NCI-H446 treated with DMSO at 0.1 percent for 48 hours (cell line): ENCODE results near the gene EIF3I.

Experiments used
- DNase-seq: peaks from one replicate; lab custom pipeline; 2025; lab: John Stamatoyannopoulos, UW

Gene EIF3I

DNA sequence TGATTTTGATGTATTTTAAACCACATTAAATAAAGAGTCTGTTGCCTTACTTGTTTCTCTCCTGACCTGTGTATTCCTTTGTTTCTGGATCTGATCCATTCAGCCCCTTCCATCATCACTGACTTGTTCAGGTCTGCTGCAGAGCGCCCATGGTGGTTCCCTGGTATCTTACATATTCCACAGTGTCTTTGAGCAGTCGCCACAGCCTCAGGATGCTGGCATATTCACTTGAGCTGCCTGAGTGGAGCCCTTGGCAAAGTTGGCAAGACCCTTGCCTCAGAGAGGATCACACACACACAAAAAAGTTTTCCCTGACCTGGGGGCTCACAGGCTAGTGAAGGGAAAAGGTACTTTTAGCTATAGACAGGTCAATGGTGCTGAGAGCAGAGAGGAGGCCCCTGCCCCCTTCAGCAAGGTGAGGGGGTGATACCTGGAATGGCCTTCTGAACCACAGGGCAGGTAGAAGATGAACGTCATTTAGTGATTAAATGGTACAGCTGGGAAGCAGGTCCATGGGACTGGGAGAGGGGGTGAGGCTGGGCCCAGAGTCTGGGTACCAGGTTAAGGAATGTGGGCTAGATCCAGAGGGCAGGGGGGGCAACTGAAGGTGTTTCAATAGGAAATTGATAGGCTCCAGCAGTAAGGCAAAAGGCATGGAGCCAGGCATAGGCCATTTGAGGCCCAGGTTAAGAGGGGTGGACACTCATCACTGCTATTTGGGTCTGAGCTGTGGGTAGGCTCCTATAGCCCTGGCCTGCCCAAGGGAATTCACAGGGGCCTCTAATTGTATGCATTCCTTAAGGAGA, 23.8 kb upstream of the EIF3I start:
- DNase-seq = no peak

GRCh38 chr1:32199043-32199716, 23.0 kb upstream of the EIF3I start:
- DNase-seq = no peak

DNA sequence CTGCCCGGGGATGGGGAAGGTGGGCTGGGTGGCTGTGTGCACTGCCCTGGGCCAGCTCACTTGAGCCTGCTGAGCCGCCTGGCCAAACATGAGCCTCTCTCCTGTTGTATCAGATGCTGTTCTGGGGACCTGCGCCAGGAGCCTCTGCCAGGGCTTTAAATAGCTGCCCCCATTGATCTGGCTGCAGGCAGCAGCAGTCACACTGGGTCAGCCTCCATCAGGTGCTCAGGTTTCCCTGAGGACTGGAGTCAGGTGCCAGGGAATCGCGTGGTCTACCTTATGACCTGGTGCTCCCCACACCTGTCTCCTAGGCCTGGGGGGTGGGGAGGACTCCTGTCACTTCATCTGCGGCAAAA, 22.5 kb upstream of the EIF3I start:
- DNase-seq = no peak

DNA sequence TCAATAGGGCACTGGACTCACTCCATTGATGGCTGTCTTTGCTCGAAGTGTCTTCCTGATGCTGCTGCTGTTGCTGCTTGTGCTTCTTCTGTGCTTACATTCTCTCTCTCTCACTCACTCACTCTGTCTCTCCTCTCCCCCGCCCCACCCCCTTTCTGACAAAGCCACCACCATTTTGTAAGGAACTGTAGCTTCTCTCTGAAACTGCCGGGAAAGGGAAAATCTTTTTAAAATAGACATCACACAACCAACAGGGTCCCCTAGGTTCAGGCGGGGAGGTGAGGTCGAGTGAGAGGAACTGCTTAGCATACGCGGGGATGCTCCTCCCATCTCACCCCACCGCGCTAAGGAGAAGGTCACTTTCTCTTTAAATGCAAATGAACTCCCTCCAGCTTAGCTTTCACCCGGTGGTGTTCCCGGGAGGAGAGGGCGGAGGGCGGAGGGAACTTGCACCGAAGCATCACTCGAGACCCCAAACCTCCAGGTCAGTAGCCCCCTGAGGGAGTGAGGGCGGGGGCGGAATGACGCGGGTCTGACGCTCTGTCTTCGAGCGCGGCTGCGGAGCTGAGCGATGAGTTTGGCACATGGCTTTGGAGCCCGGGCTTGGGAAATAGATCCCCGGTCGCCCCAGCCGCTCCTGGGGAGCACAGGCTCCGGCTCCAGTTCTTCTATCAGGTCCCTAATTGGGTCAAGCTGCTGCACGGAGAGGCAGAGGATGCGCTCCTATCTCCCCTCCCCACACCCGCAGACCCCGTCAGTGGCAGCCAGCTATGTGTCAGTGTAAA, 21.8 kb upstream of the EIF3I start, which contains the start of gene CCDC28B:
TSS of gene CCDC28B (plus strand) at position 370 of the 785 bp plus-strand sequence. CDS start 1,341 bp downstream, outside the sequence.
- peak; percentile 43 for DNase-seq

DNA sequence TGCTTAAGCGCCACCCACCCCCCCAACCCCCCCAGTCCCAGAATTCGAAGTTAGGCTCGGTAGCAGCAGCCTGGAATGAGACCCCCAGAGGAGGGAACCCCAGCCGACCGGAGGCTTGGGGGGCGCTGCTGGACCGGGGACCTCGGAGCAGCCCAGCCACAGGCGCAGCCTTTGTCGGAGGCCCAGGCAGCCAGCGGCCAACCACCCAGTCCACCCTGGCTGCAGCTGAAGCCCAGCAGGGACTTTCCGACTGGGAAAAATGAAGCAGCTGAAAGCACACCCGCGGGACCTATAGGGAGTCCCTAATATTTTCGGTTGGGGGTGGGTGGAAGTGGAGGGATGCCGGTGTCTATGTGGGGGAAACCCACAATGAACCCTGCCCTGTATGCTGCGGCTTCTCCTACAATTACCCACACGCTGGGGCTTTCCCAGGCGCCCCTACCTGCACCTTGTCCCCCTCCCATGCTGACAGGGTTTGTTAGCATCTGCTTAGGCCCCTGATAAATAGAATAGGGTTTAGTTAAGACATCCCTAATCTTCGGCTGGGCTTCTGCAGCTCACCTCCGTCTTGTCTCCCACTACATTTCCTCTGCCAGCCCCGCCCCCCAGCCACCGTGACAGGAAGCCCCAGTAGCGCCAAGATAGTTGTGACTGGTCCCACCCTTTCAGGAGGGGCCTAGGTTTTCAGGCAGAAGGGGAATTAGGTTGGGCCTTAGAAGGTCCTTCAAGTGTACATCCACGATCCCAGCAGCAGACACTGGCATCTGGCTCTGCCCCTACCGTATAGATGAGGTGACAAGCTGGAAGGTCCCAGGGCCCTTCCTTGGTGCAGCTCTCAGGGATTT, 21.0 kb upstream of the EIF3I start:
- no peak for DNase-seq

- no peak for DNase-seq
Measured at GRCh38 chr1:32204943-32205361, 17.3 kb upstream of the EIF3I start.

- DNase-seq = peak; percentile 49
Measured at GRCh38 chr1:32205401-32206370, 16.5 kb upstream of the EIF3I start, which contains the start of gene IQCC. Gene IQCC, plus strand, starts transcription at chr1:32205671. Its CDS starts 11 bp downstream, at chr1:32205682.

DNA sequence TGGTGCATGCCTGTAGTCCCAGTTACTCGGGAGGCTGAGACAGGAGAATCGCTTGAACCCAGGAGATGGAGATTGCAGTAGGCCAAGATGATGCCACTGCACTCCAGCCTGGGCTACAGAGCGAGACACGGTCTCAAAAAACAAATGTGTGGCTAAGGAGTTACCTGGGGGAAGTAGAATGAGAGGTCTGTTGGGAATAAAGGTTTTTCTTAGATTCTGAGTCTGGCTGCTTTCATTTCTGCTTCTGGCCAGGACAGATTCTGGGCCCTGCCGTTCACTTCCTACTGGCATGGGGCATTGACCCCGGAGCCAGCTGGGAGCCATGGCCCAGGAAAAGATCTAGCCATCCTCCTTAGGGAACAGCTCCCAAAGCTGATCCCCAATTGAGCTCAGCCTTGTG, 13.7 kb upstream of the EIF3I start:
- DNase-seq = no peak

- peak; percentile 8 for DNase-seq
Measured at GRCh38 chr1:32208891-32209328, 13.3 kb upstream of the EIF3I start, which contains the start of gene DCDC2B. Gene DCDC2B, plus strand, starts transcription at chr1:32209089. Its CDS starts 5 bp downstream, at chr1:32209094.

DNA sequence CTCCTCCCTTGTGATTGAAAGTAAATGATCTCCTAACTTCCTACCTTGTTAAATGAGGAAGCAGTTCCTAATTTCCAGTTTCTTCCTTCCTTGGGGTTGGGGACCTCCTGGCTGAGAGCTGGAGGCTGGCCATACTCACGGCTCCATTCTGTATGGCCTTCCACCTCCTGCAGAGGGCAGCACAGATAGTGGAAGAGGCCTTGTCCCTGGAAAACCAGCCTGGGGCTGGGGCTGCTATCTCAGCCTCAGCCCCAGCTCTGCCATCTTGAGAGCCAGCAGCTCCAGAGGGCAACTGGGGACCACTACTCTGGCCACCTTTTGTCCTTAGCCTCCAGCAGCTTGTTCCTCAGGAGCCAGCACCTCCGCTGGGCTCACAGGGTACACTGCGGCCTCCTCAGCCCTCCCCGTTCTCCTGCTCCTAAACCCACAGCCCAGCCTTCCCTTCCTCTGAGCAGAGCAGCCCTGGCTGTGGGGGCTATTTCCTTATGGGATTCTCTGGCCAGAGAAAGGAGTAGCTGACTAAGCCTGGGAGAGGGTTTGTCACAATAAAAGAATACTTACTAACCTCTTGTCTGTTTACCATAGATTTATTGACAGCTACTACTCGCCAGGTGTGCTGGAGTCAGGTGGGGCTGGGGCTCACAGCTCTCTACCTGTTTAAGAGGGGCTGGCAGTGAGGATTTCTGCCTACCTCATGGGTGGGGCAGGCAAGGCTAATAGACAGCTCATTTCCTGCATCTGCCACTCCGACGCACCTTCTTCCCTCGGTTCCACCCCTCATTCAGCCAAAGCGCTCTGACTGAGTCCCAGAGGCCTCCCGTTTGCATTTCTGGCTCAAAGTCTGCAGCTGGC, 6.4 kb upstream of the EIF3I start:
- DNase-seq = peak; percentile 33

GRCh38 chr1:32216566-32216965, 5.6 kb upstream of the EIF3I start:
- no peak for DNase-seq

- no peak for DNase-seq
Measured at GRCh38 chr1:32219022-32219421, 3.2 kb upstream of the EIF3I start.

GRCh38 chr1:32220746-32221580, 1.2 kb upstream of the EIF3I start:
- no peak for DNase-seq

DNA sequence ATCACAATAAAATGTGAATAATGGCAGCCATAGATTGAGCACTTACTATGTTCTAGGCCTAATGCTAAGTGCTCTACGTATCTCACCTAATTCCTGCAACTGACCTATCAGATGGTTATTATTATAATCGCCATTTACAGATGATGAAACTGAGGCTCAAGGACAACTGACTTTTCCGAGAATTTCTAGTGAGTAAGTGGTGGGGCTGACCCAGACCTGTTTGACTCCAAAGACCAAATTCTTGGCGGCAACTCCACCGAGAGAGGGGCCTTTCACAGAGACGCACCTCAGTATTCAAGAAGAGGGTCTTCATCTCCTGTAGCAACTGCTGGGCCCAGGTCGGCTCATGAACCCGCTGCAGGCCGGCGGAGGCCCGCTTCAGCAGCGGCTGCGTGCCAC, 627 bp upstream of the EIF3I start:
- no peak for DNase-seq

GRCh38 chr1:32223683-32224082, 1.5 kb downstream of the EIF3I start:
- DNase-seq = no peak

DNA sequence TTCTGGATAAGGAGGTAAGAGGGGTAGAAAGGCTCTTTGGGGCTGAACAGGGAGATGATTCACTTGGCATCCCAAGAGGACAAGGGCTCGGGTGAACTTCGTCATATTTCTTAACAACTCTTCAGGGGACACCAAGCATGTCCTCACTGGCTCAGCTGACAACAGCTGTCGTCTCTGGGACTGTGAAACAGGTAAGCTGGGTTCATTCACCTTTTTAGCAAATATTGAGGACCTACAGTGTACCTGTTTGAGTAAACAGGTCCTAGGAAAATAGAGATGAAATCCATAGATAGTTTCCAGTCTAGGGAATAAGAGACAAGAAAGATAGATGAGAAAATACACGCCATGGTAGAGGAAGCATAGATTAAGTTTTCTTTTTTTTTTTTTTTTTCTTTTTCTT, 2.1 kb downstream of the EIF3I start:
- no peak for DNase-seq

DNA sequence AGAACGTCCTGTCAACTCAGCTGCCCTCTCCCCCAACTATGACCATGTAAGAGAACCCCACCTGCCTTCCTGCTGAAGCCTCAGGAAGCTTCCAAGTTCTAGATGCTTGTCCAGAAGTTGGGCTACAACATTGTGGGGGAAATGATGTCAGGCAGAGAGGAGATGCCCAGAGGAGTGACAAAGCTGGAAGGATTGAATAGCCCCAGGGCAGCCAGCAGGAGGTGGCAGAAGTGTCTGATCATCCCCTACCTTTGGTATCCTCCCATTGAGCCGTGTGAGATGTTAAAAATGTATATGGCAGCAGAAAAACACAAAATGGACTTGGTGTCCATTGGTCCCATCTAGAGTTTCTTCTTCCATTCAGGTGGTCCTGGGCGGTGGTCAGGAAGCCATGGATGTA, 6.6 kb downstream of the EIF3I start:
- no peak for DNase-seq

DNA sequence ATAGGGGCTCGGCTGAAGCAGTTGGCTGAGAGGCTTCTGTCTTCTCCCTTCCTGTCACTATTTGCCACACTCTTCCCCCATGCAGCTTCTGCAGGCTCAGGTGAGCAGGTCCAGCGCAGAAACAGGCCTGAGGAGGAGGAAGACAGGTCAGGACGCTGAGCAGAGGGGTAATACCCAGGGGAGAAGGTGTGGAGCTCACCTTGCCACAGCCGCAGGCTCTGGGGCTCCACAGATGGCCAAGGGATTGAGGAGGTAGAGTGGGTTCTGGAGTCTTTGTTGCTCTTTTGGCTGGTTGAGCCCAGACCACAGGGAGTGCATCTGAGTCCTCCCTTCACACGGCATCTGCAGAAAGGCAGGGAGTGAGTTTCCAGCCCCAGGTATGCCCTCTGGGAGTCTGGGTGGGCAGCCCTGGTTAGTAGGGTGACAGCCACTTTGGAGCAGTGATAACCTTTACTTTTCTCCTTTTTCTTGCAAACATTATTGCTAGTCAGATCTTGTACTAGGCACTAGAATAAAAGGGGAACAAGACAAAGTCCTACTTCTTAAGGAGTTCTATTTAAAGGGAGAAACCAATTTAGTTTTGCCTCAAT, 9.7 kb downstream of the EIF3I start:
- DNase-seq = no peak
